ENCODE data around the gene CPXM2. TPM values are rescaled to one million over a fixed set of nuclear protein-coding genes. Genes with fewer than 3 reads are reported as not detected.

The CPXM2 gene
- total RNA-seq, 1 experiment from 2014 or later, result 0.12 TPM

DNA sequence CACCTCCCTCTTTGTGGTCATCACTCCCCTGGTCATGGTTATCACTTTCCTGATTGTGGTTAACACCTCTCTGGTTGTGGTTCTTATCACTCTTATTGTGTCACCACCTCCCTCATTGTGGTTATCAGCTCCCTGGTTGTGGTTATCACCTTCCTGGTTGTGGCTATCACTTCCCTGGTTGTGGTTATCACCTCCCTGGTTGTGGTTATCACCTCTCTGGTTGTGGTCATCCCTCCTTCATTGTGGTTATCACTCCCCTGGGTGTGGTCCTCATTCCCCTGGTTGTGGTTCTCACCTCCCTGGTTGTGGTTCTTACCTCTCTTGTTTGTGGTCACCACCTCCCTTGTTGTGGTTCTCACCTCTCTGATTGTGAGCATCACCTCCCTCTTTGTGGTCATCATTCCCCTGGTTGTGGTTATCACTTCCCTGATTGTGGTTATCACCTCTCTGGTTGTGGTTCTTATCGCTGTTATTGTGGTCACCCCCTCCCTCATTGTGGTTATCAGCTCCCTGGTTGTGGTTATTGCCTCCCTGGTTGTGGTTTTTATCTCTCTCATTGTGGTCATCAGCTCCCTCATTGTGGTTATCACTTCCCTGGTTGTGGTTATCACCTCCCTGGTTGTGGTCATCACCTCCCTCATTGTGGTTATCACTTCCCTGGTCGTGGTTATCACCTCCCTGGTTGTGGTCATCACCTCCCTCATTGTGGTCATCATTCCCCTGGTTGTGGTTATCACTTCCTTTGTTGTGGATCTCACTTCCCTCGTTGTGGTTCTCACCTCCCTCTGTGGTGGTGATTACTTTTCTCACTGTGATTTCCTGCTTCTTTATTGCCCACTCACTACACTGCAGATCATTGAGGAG is 118.7 kb downstream of the CPXM2 start:
- TF ChIP-seq RAD21 (IDR thresholded peaks at IDR 0.05; ENCODE audit: low read depth) (no peak), YY1 (IDR thresholded peaks at IDR 0.05; ENCODE audit: extremely low read depth, insufficient replicate concordance, low read depth, low read length) (no peak)
- TF ChIP-seq, protein P1, sequence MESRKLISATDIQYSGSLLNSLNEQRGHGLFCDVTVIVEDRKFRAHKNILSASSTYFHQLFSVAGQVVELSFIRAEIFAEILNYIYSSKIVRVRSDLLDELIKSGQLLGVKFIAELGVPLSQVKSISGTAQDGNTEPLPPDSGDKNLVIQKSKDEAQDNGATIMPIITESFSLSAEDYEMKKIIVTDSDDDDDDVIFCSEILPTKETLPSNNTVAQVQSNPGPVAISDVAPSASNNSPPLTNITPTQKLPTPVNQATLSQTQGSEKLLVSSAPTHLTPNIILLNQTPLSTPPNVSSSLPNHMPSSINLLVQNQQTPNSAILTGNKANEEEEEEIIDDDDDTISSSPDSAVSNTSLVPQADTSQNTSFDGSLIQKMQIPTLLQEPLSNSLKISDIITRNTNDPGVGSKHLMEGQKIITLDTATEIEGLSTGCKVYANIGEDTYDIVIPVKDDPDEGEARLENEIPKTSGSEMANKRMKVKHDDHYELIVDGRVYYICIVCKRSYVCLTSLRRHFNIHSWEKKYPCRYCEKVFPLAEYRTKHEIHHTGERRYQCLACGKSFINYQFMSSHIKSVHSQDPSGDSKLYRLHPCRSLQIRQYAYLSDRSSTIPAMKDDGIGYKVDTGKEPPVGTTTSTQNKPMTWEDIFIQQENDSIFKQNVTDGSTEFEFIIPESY (IDR thresholded peaks at IDR 0.05; ENCODE audit: extremely low read depth, insufficient replicate concordance, low read length), result no peak
- TF ChIP-seq, protein P2, sequence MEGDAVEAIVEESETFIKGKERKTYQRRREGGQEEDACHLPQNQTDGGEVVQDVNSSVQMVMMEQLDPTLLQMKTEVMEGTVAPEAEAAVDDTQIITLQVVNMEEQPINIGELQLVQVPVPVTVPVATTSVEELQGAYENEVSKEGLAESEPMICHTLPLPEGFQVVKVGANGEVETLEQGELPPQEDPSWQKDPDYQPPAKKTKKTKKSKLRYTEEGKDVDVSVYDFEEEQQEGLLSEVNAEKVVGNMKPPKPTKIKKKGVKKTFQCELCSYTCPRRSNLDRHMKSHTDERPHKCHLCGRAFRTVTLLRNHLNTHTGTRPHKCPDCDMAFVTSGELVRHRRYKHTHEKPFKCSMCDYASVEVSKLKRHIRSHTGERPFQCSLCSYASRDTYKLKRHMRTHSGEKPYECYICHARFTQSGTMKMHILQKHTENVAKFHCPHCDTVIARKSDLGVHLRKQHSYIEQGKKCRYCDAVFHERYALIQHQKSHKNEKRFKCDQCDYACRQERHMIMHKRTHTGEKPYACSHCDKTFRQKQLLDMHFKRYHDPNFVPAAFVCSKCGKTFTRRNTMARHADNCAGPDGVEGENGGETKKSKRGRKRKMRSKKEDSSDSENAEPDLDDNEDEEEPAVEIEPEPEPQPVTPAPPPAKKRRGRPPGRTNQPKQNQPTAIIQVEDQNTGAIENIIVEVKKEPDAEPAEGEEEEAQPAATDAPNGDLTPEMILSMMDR (IDR thresholded peaks at IDR 0.05 in 2 of 3, conservative IDR thresholded peaks at IDR 0.05 in 1 of 3; ENCODE audit: borderline replicate concordance in 1 of 3, insufficient read depth in 1 of 3, low read depth in 2 of 3, low read length in 2 of 3), result no peak
- TF ChIP-seq, protein P3, sequence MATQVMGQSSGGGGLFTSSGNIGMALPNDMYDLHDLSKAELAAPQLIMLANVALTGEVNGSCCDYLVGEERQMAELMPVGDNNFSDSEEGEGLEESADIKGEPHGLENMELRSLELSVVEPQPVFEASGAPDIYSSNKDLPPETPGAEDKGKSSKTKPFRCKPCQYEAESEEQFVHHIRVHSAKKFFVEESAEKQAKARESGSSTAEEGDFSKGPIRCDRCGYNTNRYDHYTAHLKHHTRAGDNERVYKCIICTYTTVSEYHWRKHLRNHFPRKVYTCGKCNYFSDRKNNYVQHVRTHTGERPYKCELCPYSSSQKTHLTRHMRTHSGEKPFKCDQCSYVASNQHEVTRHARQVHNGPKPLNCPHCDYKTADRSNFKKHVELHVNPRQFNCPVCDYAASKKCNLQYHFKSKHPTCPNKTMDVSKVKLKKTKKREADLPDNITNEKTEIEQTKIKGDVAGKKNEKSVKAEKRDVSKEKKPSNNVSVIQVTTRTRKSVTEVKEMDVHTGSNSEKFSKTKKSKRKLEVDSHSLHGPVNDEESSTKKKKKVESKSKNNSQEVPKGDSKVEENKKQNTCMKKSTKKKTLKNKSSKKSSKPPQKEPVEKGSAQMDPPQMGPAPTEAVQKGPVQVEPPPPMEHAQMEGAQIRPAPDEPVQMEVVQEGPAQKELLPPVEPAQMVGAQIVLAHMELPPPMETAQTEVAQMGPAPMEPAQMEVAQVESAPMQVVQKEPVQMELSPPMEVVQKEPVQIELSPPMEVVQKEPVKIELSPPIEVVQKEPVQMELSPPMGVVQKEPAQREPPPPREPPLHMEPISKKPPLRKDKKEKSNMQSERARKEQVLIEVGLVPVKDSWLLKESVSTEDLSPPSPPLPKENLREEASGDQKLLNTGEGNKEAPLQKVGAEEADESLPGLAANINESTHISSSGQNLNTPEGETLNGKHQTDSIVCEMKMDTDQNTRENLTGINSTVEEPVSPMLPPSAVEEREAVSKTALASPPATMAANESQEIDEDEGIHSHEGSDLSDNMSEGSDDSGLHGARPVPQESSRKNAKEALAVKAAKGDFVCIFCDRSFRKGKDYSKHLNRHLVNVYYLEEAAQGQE (IDR thresholded peaks at IDR 0.05; ENCODE audit: low read depth), result no peak
- no peaks in the 10 kb centered on the region for H3K36me3 ChIP-seq (ENCODE audit: control insufficient read depth in 1 of 2, insufficient read depth in 2 of 2, low read length in 2 of 2)
- ATAC-seq (no peak), DNase-seq (ENCODE audit: low read depth, low spot score) (no peak)
- H3K4me3 ChIP-seq (replicated peaks in 1 of 2; ENCODE audit: low read depth in 1 of 2, low read length in 2 of 2), result no peak overlapping the region
- peaks cover 80% of the 10 kb centered on the region for H3K27me3 ChIP-seq (ENCODE audit: insufficient read depth, low read length)
- H4K20me1 ChIP-seq (ENCODE audit: insufficient read depth), result no peaks in the 10 kb centered on the region
- ChIA-PET POLR2A (no interaction called here), RAD21 (ENCODE audit: low non-redundant PET in 1 of 2, low total read pairs in 2 of 2, uncharacterized antibody in 2 of 2, unreplicated experiment in 2 of 2) (no interaction called here), CTCF (no interaction called here)
- no peaks in the 10 kb centered on the region for H3K9me2 ChIP-seq (ENCODE audit: insufficient read depth)
- H3K27ac ChIP-seq (ENCODE audit: low read depth, low read length), result no peak overlapping the region
- H3K9ac ChIP-seq (ENCODE audit: low read length), result no peak overlapping the region
- BruUV-seq (replicated peaks), result no TSS peak
- H3K9me3 ChIP-seq (ENCODE audit: control insufficient read depth in 1 of 2, insufficient read depth in 1 of 2, low read depth in 1 of 2, low read length in 2 of 2), result no peaks in the 10 kb centered on the region
- no peak overlapping the region for H3K4me2 ChIP-seq (ENCODE audit: low read length)
- H3K4me1 ChIP-seq (ENCODE audit: control insufficient read depth in 1 of 2, insufficient read depth in 2 of 2, low read length in 2 of 2), result no peaks in the 10 kb centered on the region
- H2AFZ ChIP-seq (ENCODE audit: low read depth, low read length, poor library complexity, severe bottlenecking), result no peak overlapping the region
- H3K79me2 ChIP-seq (ENCODE audit: insufficient read depth, low read length), result no peaks in the 10 kb centered on the region
- intact Hi-C loops (cut with micrococcal nuclease), result no loop called here

Data from HCT116 (cell line).